ENCODE measurements around the gene NR2F1-AS1. TPM values are rescaled to one million over a fixed set of nuclear protein-coding genes. Genes with fewer than 3 reads are reported as not detected.

The NR2F1-AS1 gene
- total RNA-seq, 2 experiments from 2014 or later, result not detected

GRCh38 chr5:93404246-93404645 lies 176.8 kb downstream of the NR2F1-AS1 start:
- TF ChIP-seq EZH2phosphoT487 (IDR thresholded peaks at IDR 0.05; ENCODE audit: borderline replicate concordance, low read depth, low read length) (no peak), CTCF (conservative IDR thresholded peaks at IDR 0.05; ENCODE audit: low read length) (no peak)
- Histone ChIP-seq H3K9me2 (ENCODE audit: insufficient read depth, low read length) (no peaks in the 10 kb centered on the region), H3K27ac (ENCODE audit: low read depth, low read length, poor library complexity, severe bottlenecking) (no peak overlapping the region), H4K20me1 (ENCODE audit: insufficient read depth, low read length) (no peaks in the 10 kb centered on the region), H3K4me3 (ENCODE audit: low read depth, low read length, poor library complexity, severe bottlenecking) (no peak overlapping the region), H3K4me2 (ENCODE audit: low read length) (no peak overlapping the region), H3K36me3 (ENCODE audit: insufficient read depth, low read length) (no peaks in the 10 kb centered on the region), H3K4me1 (ENCODE audit: insufficient read depth, low read length, poor library complexity, severe bottlenecking) (no peaks in the 10 kb centered on the region), H3K9me3 (ENCODE audit: low read length) (no peaks in the 10 kb centered on the region), H2AFZ (ENCODE audit: low read length) (no peak overlapping the region), H3K79me2 (ENCODE audit: insufficient read depth, low read depth, low read length) (no peaks in the 10 kb centered on the region)
- BruUV-seq (replicated peaks), result no TSS peak
- ChIA-PET CTCF (ENCODE audit: unreplicated experiment) (no interaction called here), POLR2A (interaction anchor here (1.1 kb wide), 1 partner anchor 18 kb away, joined by 3 read pairs; no protein-coding TSS in a partner anchor)
- intact Hi-C loops (cut with micrococcal nuclease; ENCODE audit: unreplicated experiment), result no loop called here
- DNase-seq (ENCODE audit: low spot score), result no peak

GRCh38 chr5:93403141-93403928 lies 177.7 kb downstream of the NR2F1-AS1 start:
- intact Hi-C loops (cut with micrococcal nuclease; ENCODE audit: unreplicated experiment), result no loop called here
- H4K20me1 ChIP-seq (ENCODE audit: insufficient read depth, low read length), result no peaks in the 10 kb centered on the region
- ChIA-PET POLR2A (no interaction called here), CTCF (ENCODE audit: unreplicated experiment) (no interaction called here)
- TF ChIP-seq EZH2phosphoT487 (IDR thresholded peaks at IDR 0.05; ENCODE audit: borderline replicate concordance, low read depth, low read length), result no peak
- no peak for TF ChIP-seq CTCF (conservative IDR thresholded peaks at IDR 0.05; ENCODE audit: low read length)
- H3K4me1 ChIP-seq (ENCODE audit: insufficient read depth, low read length, poor library complexity, severe bottlenecking), result no peaks in the 10 kb centered on the region
- H3K4me3 ChIP-seq (ENCODE audit: low read depth, low read length, poor library complexity, severe bottlenecking), result no peak overlapping the region
- no peaks in the 10 kb centered on the region for H3K9me3 ChIP-seq (ENCODE audit: low read length)
- H3K9me2 ChIP-seq (ENCODE audit: insufficient read depth, low read length), result no peaks in the 10 kb centered on the region
- no TSS peak for BruUV-seq (replicated peaks)
- no peaks in the 10 kb centered on the region for H3K79me2 ChIP-seq (ENCODE audit: insufficient read depth, low read depth, low read length)
- no peak overlapping the region for H3K4me2 ChIP-seq (ENCODE audit: low read length)
- DNase-seq (ENCODE audit: low spot score), result no peak
- H3K36me3 ChIP-seq (ENCODE audit: insufficient read depth, low read length), result no peaks in the 10 kb centered on the region
- H3K27ac ChIP-seq (ENCODE audit: low read depth, low read length, poor library complexity, severe bottlenecking), result no peak overlapping the region
- no peak overlapping the region for H2AFZ ChIP-seq (ENCODE audit: low read length)

DNA sequence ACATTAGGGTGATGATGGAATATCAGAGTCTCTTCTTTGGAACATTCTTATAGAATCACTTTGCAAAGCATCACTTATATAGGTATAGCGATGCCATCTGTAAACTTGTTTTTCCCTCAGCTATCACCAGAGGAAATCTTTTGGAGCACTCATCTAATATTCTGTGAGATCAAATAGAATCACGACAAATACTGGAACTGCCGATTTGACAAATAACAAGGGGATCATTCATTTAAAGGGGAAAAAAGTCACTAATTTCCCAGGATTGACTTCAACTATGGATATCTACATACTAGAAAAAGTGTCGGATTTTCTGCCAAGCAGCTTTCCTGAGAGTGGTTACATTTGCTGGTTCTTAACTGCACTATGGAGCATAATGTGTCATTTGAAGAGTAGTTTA lies 178.6 kb downstream of the NR2F1-AS1 start:
- H3K4me3 ChIP-seq (ENCODE audit: low read depth, low read length, poor library complexity, severe bottlenecking), result no peak overlapping the region
- intact Hi-C loops (cut with micrococcal nuclease; ENCODE audit: unreplicated experiment), result no loop called here
- CTCF ChIA-PET (ENCODE audit: unreplicated experiment), result no interaction called here
- H3K9me3 ChIP-seq (ENCODE audit: low read length), result no peaks in the 10 kb centered on the region
- no peaks in the 10 kb centered on the region for H3K4me1 ChIP-seq (ENCODE audit: insufficient read depth, low read length, poor library complexity, severe bottlenecking)
- no peak overlapping the region for H2AFZ ChIP-seq (ENCODE audit: low read length)
- H3K27ac ChIP-seq (ENCODE audit: low read depth, low read length, poor library complexity, severe bottlenecking), result no peak overlapping the region
- no peak for DNase-seq (ENCODE audit: low spot score)
- H4K20me1 ChIP-seq (ENCODE audit: insufficient read depth, low read length), result no peaks in the 10 kb centered on the region
- POLR2A ChIA-PET, result interaction anchor here (0.7 kb wide), 1 partner anchor 43 kb away, joined by 4 read pairs; no protein-coding TSS in a partner anchor
- no peaks in the 10 kb centered on the region for H3K36me3 ChIP-seq (ENCODE audit: insufficient read depth, low read length)
- H3K4me2 ChIP-seq (ENCODE audit: low read length), result no peak overlapping the region
- H3K79me2 ChIP-seq (ENCODE audit: insufficient read depth, low read depth, low read length), result no peaks in the 10 kb centered on the region
- no peaks in the 10 kb centered on the region for H3K9me2 ChIP-seq (ENCODE audit: insufficient read depth, low read length)
- no TSS peak for BruUV-seq (replicated peaks)
- TF ChIP-seq CTCF (conservative IDR thresholded peaks at IDR 0.05; ENCODE audit: low read length) (no peak), EZH2phosphoT487 (IDR thresholded peaks at IDR 0.05; ENCODE audit: borderline replicate concordance, low read depth, low read length) (no peak)

Data from OCI-LY7 (cell line).